ENCODE measurements around the gene PRKAG2.

Gene PRKAG2

GRCh38 chr7:151607464-151607867 lies 269.4 kb downstream of the PRKAG2 start:
- no peak overlapping the region for H3K27ac ChIP-seq
- H3K4me3 ChIP-seq, result no peak overlapping the region

- Histone ChIP-seq H3K4me3 (no peak overlapping the region), H3K27ac (no peak overlapping the region)
These were observed 273.0 kb downstream of the PRKAG2 start for GRCh38 chr7:151603951-151604350.

DNA sequence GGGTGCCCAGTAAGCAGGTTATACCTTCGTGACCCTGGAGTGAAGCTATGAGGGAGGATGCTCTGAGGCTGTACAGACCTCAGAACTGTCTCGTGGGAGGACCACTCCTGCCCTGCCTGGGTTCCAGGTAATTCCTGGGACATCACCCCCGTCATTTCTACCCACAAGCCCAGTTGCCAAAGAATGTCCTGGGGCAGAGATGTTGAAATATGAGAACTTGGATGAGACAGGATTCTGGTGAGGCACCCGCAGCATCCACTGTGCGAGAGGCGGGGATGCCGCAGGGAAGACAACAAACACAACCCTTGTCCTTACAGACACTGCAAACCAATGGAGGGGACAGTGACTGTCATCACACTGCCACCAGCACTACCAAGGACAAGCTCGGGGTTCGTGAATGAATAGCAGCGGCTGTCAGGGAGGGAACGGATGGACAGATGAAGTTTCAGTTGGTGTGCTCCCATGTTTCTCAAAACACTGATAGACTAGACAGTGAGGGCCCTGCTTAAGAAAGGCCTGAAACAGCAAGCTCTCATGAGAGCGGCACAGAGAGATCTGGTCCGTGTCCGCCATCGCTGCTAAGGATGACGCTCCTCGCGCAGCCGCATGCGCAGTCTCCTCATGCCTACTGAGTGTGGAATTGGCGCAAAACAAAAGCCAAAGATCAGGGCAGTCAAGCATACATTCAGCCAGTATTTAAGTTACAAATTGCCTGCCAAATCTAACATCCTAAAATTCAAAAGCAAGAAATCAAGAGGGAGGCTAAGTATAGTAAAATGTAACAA lies 275.2 kb downstream of the PRKAG2 start:
- Histone ChIP-seq H3K27ac (no peak overlapping the region), H3K4me3 (no peak overlapping the region)

GRCh38 chr7:151600331-151600730 lies 276.6 kb downstream of the PRKAG2 start:
- Histone ChIP-seq H3K27ac (peak overlapping the region in 1 of 21 experiments; percentile 46), H3K4me3 (no peak overlapping the region)

GRCh38 chr7:151599401-151600227 lies 277.3 kb downstream of the PRKAG2 start:
- peak overlapping the region in 5 of 21 experiments; percentile 14 to 59 (median 41) for H3K27ac ChIP-seq
- H3K4me3 ChIP-seq, result no peak overlapping the region

DNA sequence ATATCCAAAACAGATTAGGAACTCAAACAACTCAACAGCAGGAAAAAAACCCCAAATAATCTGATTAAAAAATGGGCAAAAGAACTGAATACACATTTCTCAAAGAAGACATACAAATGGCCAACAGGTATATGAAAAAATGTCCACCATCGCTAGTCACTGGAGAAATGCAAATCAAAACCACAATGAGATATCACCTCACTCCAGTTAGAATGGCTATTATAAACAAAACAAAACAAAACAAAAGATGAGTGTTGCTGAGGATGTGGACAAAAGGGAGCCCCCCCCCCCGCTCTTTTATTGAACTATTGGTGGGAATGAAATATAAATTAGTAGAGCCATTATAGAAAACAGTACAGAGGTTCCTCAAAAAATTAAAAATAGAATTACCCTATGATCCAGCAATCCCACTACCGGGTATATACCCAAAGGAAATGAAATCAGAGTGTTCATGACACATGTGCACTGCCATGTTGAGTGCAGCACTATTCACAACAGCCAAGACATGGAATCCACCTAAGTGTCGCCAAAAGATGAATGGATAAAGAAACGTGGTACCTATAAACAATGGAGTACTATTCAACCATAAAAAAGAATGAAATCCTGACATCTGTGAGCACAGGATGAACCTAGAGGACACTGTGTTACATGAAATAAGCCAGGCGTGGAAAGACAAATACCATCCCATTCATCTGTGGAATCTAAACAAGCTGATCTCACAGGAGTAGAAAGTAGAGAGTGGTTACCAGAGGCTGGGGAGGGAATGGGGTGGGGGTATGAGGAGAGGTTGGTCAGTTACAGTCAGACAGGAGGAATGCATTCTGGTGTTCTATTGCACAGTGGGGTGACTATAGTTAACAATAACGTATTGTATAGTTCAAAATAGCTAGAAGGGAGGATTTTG lies 279.1 kb downstream of the PRKAG2 start:
- H3K4me3 ChIP-seq, result no peak overlapping the region
- H3K27ac ChIP-seq, result no peak overlapping the region

- Histone ChIP-seq H3K4me3 (no peak overlapping the region), H3K27ac (no peak overlapping the region)
These were observed 281.1 kb downstream of the PRKAG2 start for GRCh38 chr7:151595702-151596350.

DNA sequence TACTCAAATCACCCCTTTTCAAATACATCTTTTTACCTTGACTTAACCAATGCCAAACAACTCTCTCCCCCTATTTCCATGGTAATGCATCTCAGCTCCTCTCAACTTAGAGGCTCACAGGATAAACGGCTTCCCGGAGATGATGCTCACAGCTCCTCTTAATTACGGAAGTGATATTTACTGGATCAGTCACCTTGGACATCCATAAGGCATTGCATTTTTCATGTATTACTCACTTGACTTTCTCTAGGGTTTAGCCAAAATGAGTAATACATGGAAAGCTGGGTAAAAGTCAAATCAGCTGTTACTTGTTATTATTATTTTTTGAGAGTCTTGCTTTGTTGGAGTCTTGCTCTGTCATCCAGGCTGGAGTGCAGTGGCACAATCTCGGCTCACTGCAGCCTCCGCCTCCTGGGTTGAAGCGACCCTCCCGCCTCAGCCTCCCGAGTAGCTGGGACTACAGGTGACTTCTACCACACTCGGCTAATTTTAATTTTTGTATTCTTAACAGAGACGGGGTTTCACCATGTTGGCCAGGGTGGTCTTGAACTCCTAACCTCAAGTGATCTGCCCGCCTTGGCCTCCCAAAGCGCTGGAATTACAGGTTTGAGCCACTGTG lies 283.9 kb downstream of the PRKAG2 start:
- Histone ChIP-seq H3K4me3 (no peak overlapping the region), H3K27ac (no peak overlapping the region)

DNA sequence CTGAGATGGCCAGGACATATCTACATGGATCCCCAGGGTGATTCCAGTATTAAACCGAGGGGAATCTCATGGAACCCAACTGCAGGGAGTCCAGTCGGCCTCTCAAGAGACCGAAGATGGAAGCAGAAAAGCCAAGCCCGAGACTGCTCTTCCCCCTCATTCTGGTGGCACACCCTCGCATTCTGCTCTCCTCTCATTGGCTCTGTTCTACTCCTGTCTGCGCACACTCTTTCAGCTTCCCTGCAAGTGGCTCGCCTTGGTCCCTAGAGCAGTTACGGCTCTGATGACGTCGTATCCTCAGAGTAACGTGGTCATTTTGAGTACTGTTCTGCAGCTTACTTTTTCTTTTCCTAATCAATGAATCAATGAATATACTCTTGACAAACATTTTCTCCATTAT lies 284.6 kb downstream of the PRKAG2 start:
- H3K4me3 ChIP-seq, result no peak overlapping the region

GRCh38 chr7:151591866-151592265 lies 285.0 kb downstream of the PRKAG2 start:
- Histone ChIP-seq H3K27ac (peak overlapping the region in 1 of 21 experiments; percentile 50), H3K4me3 (no peak overlapping the region)

More for the DNA sequence above, 284.6 kb downstream of the PRKAG2 start:
- H3K27ac ChIP-seq, result peak overlapping the region in 2 of 21 experiments; percentile 14 to 50

DNA sequence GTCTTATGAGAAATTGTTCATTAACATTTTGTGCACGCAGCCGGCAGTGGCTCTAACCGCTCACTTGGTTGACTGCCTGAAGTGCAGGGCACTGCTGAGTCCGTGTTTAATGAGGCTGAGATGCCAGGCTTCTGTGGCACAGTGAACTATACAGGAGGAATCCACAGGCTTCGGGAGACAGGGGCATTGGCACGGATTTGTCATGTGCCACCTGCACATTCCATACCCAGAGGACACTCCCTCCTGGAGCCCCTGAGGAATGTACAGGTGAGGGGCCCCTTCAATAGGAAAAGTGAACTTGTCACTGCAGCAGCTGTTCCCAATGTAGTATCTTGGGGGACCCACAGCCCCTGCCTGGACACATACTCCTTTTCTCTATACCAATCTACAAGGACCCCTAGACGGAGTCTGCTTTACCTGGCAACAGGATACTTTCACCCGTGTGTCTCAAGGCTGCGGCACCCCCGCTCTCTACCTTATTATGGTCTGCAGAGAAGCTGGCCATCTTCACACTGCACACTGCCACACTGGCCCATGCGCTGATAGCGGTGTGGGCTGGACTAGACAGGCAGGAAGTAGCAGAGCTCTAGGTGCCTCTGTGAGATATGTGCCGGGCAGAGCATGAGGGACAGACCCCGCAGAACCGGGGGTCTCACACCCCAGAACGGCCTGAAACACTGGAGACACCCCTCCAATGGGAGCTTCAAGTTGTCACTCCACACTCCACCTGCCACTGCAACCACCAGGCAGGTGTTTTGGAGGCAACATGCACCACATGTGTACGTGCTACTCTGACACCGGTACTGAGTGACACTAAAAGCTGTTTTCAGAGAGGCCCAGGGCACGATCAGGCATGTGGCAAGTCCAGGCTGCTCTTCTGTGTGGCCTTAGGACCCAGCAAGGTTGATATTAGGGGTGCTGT lies 285.8 kb downstream of the PRKAG2 start:
- Histone ChIP-seq H3K27ac (no peak overlapping the region), H3K4me3 (no peak overlapping the region)

- Histone ChIP-seq H3K27ac (no peak overlapping the region), H3K4me3 (no peak overlapping the region)
These were observed 286.7 kb downstream of the PRKAG2 start for GRCh38 chr7:151590071-151590849.

DNA sequence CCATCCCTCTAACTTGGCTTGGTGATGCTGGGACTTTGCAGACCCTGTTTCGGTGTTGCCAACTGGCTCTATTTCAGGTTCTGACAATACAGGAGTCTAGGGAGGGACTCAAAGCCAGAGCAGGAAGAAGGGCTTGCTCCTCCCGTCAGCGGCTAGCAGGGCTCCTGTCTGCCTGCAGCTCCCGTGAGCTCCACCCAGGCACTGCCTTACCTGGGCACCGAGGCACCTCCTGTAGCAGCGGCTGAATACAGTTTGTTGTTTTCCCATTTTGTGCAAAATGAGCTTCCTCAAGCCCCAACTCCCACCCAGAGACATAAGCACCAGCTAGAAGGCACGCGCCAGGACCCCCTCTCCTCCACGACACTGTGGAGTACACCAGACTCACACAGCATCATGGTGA lies 287.9 kb downstream of the PRKAG2 start:
- H3K27ac ChIP-seq, result no peak overlapping the region
- no peak overlapping the region for H3K4me3 ChIP-seq

DNA sequence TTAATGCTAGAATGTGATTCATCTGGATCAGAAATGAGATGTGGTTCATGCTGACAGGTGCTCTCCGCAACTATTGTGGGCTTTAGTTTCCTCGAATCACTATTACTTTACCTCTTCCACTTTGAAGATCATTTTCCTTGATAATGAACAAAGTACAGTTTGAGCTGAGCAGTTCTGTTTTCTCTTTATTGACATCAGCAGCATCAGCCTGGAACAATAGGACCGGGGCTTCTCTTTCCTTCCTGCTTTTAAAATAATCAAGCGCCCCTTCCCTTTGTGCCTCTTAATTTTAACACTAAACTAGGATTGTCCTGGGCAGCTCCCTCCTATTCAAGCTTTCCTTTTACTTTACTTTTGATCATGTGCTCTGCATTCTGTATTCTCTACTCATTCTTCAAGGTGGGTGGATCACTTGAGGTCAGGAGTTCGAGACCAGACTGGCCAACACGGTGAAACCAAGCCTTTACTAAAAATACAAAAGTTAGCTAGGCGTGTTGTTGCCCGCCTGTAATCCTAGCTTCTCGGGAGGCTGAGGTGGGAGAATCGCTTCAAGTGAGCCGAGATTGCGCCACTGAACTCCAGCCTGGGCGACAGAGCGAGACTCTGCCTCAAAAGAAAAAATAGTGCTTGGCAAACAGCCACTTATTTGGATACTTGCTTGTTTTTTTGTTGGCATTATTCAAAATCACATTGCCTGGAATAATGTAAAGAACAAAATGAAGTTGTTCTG lies 290.2 kb downstream of the PRKAG2 start:
- H3K27ac ChIP-seq, result no peak overlapping the region
- peak overlapping the region in 1 of 7 experiments; percentile 2 for H3K4me3 ChIP-seq

DNA sequence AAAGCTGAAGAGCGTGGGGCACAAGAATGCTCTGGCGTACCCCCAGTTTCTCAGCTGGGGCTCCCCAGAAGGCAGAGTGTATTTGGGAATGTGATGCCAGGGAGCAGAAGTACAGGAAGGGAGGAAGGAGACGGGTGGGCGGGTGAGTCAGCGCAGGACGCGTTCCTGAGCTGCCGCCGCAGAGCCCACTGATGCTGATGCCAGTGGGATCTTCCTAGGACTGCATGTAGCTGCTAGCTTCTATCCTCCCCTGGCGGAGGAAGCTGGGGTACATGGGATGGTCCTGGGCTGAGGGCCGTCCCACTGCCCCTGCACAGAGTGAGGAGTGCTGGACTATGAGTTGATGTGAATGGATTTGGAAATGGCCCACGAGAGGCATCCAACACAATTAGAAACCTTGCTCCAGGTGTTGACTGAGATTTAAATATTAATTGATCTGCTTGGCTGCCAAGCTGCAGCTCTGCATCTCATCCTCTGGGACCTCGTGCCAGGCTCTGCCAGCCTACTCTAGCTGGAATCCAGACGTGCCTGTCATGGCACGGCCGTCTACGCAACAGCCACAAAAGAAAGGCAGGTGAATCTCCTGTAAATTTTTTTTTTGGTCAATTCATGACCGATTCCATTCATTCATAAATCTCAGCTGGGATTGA lies 291.0 kb downstream of the PRKAG2 start:
- H3K27ac ChIP-seq, result no peak overlapping the region
- peak overlapping the region in 1 of 7 experiments; percentile 2 for H3K4me3 ChIP-seq

GRCh38 chr7:151581741-151582140 lies 295.2 kb downstream of the PRKAG2 start:
- H3K4me3 ChIP-seq, result no peak overlapping the region

More at GRCh38 chr7:151581741-151582140, 295.2 kb downstream of the PRKAG2 start:
- H3K27ac ChIP-seq, result no peak overlapping the region

Data from skin epidermis (tissue), 12 donors.